ENCODE measurements around the gene C16orf54. TPM values are rescaled to one million over a fixed set of nuclear protein-coding genes. Genes with fewer than 3 reads are reported as not detected.

Gene C16orf54
- total and polyA plus RNA-seq, 9 of the 15 experiments (the other 6 are each of a cell fraction or from before 2014, with no cell fraction given) = 0.09 TPM; not detected in 8

DNA sequence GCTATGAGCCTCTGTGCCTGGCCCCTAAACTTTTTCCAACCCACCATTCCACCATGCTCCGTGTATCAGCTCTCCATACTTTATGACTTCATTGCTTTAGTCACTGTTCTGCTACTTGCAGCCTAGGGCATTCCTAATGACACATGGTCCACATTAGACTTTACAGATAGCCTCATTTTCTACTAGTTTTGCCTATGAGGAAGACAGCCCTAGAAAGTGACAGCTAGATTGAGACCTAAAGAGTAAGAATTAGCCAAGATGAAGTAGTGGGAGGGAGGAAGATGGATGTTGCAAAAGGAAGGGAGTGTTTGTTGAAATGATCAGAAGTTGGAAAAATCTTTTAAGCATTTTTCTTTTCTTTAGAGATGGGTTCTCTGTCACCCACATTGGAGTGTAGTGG, 11.0 kb downstream of the C16orf54 start:
- no peak overlapping the region for H3K4me2 ChIP-seq (ENCODE audit: insufficient read depth, low read length)
- FAIRE-seq (no peak), DNase-seq (ENCODE audit: extremely low read depth in 1 of 4, low spot score in 3 of 4) (no peak), ATAC-seq (no peak)
- no peak overlapping the region for H2AFZ ChIP-seq (ENCODE audit: low read depth, low read length)
- H3K27ac ChIP-seq (ENCODE audit: extremely low read depth, low read depth, low read length) = no peak overlapping the region
- ChIA-PET POLR2A (interaction anchor here (0.6 kb wide), 1 partner anchor 69 kb away, joined by 3 read pairs; no protein-coding TSS in a partner anchor), CTCF (ENCODE audit: low intra/inter-chr PET ratio) (no interaction called here)
- intact Hi-C loops (cut with micrococcal nuclease) (no loop called here), in situ Hi-C loops (cut with MboI) (no loop called here)
- H3K4me1 ChIP-seq (replicated peaks in 1 of 2; ENCODE audit: control insufficient read depth in 2 of 2, insufficient read depth in 2 of 2, low read length in 2 of 2) = peaks cover 2 to 8% of the 10 kb centered on the region in 2 experiments; a peak in 3 of 5 replicates
- no TSS peak for BruUV-seq (replicated peaks)
- no peak overlapping the region for H3K4me3 ChIP-seq
- no peaks in the 10 kb centered on the region for H3K36me3 ChIP-seq (ENCODE audit: control insufficient read depth, insufficient read depth, low read length)
- WGBS (ENCODE audit: insufficient coverage, low coverage, missing lambda C conversion rate) = 21% methylated on average over 1 of the region's 1 CpG
- H3K27me3 ChIP-seq (ENCODE audit: control insufficient read depth in 2 of 2, insufficient read depth in 2 of 2, low read length in 2 of 2) = peaks cover 0 to 3% of the 10 kb centered on the region in 2 experiments; a peak in 1 of 5 replicates
- TF ChIP-seq RBBP5 (IDR thresholded peaks at IDR 0.05; ENCODE audit: borderline replicate concordance, insufficient read depth, low read length, poor library complexity, severe bottlenecking) = no peak
- TF ChIP-seq BHLHE40 (IDR thresholded peaks at IDR 0.05; ENCODE audit: low read length) = no peak
- TF ChIP-seq PRPF4 (IDR thresholded peaks at IDR 0.05; ENCODE audit: insufficient read depth, low read depth, low read length, poor library complexity, severe bottlenecking) = no peak
- TF ChIP-seq CCNT2 (IDR thresholded peaks at IDR 0.05; ENCODE audit: borderline replicate concordance, extremely low read depth, insufficient read length, low read depth, low read length) = no peak
- TF ChIP-seq ZNF592 (IDR thresholded peaks at IDR 0.05) = no peak
- no peak for TF ChIP-seq NCOA2 (IDR thresholded peaks at IDR 0.05; ENCODE audit: partially characterized antibody in 2 of 2)
- TF ChIP-seq ZBTB43 (CRISPR knock-in tag; IDR thresholded peaks at IDR 0.05) = no peak
- TF ChIP-seq ZNF197 (CRISPR knock-in tag; IDR thresholded peaks at IDR 0.05; ENCODE audit: low read depth) = no peak
- TF ChIP-seq ARID3B (CRISPR knock-in tag; IDR thresholded peaks at IDR 0.05; ENCODE audit: borderline replicate concordance) = no peak
- no peaks in the 10 kb centered on the region for H3K9me3 ChIP-seq (replicated peaks; ENCODE audit: control insufficient read depth, insufficient read depth, low read depth, low read length)
- H3K9ac ChIP-seq (ENCODE audit: insufficient read depth in 1 of 2, low read depth in 2 of 2, low read length in 2 of 2) = no peak overlapping the region
- no peaks in the 10 kb centered on the region for H3K79me2 ChIP-seq (ENCODE audit: control insufficient read depth, insufficient read depth, low read length)
- H4K20me1 ChIP-seq (replicated peaks; ENCODE audit: control insufficient read depth, insufficient read depth, low read length) = no peaks in the 10 kb centered on the region
- H3K9me1 ChIP-seq (ENCODE audit: control insufficient read depth, insufficient read depth, low read length) = no peaks in the 10 kb centered on the region
